CD14-positive monocyte (primary cell): ENCODE measurements around the gene MOB1B. TPM values are rescaled to one million over a fixed set of nuclear protein-coding genes. Genes with fewer than 3 reads are reported as not detected.

Source experiments
- DNase-seq, 3 donors: peaks; one replicate each; pipeline ENCODE4 v3.0.0-alpha.2; 2011 to 2022
- H2AFZ ChIP-seq: 2 replicates; pipeline ENCODE4 v1.6.0; 2012; ENCODE audit warnings: mild to moderate bottlenecking, low read depth, low read length, inconsistent platforms; ENCODE audit not compliant: insufficient read depth, poor library complexity, severe bottlenecking
- H3K27ac ChIP-seq, 2 donors: 1 replicate in 1 of 2; 2 replicates in 1 of 2; pipeline ENCODE4 v1.5.1; 2012 to 2013; ENCODE audit warnings: low read length in 2 of 2, control low read depth in 1 of 2, inconsistent platforms in 1 of 2, low read depth in 1 of 2, mild to moderate bottlenecking in 1 of 2
- H3K27me3 ChIP-seq, 2 donors: one replicate each; pipeline versions ENCODE4 v1.6.0 to v1.6.1; 2011 to 2013; ENCODE audit warnings: low read length in 2 of 2; ENCODE audit not compliant: control insufficient read depth in 2 of 2, insufficient read depth in 2 of 2
- H3K36me3 ChIP-seq, 2 donors: replicated peaks in 1 of 2; 1 replicate in 1 of 2; 2 replicates in 1 of 2; pipeline versions ENCODE4 v1.5.1 to v1.6.1; 2012 to 2013; ENCODE audit warnings: low read length in 2 of 2, control low read depth in 1 of 2, inconsistent platforms in 1 of 2, mild to moderate bottlenecking in 1 of 2; ENCODE audit not compliant: insufficient read depth in 2 of 2, control insufficient read depth in 1 of 2
- H3K4me1 ChIP-seq, 2 donors: 1 replicate in 1 of 2; 2 replicates in 1 of 2; pipeline versions ENCODE4 v1.5.1 to v1.6.1; 2012 to 2013; ENCODE audit warnings: low read length in 2 of 2, control low read depth in 1 of 2, inconsistent platforms in 1 of 2, mild to moderate bottlenecking in 1 of 2, moderate library complexity in 1 of 2; ENCODE audit not compliant: insufficient read depth in 2 of 2, control insufficient read depth in 1 of 2
- H3K4me2 ChIP-seq: replicated peaks from 2 replicates; pipeline ENCODE3; 2012; ENCODE audit warnings: low read length, moderate library complexity, mild to moderate bottlenecking; ENCODE audit not compliant: poor library complexity, severe bottlenecking; ENCODE audit errors: extremely low read depth
- H3K4me3 ChIP-seq, 3 experiments: fragments of 200-600 bp in 1 of 3; sonication (generic) in 1 of 3; replicated peaks in 1 of 3; 1 replicate in 2 of 3; 2 replicates in 1 of 3; pipeline ENCODE4 v1.5.1; 2011 to 2013; ENCODE audit warnings: low read length in 3 of 3, mild to moderate bottlenecking in 3 of 3, control low read depth in 2 of 3, low read depth in 2 of 3, inconsistent platforms in 1 of 3, moderate library complexity in 1 of 3
- H3K79me2 ChIP-seq: 2 replicates; pipeline ENCODE4 v1.6.0; 2012; ENCODE audit warnings: mild to moderate bottlenecking, control low read depth, inconsistent platforms, low read length, moderate library complexity; ENCODE audit not compliant: insufficient read depth
- H3K9ac ChIP-seq: 2 replicates; pipeline ENCODE4 v1.6.0; 2017; ENCODE audit warnings: low read length, mild to moderate bottlenecking; ENCODE audit not compliant: insufficient read depth, poor library complexity, severe bottlenecking
- H3K9me3 ChIP-seq, 2 donors: replicated peaks in 1 of 2; 1 replicate in 1 of 2; 2 replicates in 1 of 2; pipeline versions ENCODE4 v1.5.1 to v1.6.1; 2012 to 2013; ENCODE audit warnings: low read length in 2 of 2, control low read depth in 1 of 2; ENCODE audit not compliant: control insufficient read depth in 1 of 2, insufficient read depth in 1 of 2
- H4K20me1 ChIP-seq: 2 replicates; pipeline ENCODE4 v1.6.0; 2012; ENCODE audit warnings: mild to moderate bottlenecking, low read length, control low read depth, moderate library complexity; ENCODE audit not compliant: insufficient read depth
- H3K27ac Mint-ChIP-seq, 7 donors: one replicate each; pipeline ENCODE4 v1.8.0; 2020; ENCODE audit warnings: mild to moderate bottlenecking in 7 of 7, mixed read lengths in 7 of 7, moderate library complexity in 6 of 7, inconsistent platforms in 2 of 7
- H3K27me3 Mint-ChIP-seq, 3 donors: one replicate each; pipeline ENCODE4 v1.8.0; 2021 to 2022; ENCODE audit warnings: low read depth in 3 of 3, mild to moderate bottlenecking in 3 of 3, mixed read lengths in 3 of 3, moderate library complexity in 3 of 3, inconsistent platforms in 1 of 3
- H3K36me3 Mint-ChIP-seq, 2 donors: one replicate each; pipeline ENCODE4 v1.8.0; 2020; ENCODE audit warnings: mixed read lengths in 2 of 2, inconsistent platforms in 1 of 2, mild to moderate bottlenecking in 1 of 2
- H3K4me1 Mint-ChIP-seq: one replicate; pipeline ENCODE4 v1.8.0; 2020; ENCODE audit warnings: mild to moderate bottlenecking, mixed read lengths
- H3K4me3 Mint-ChIP-seq, 2 donors: one replicate each; pipeline ENCODE4 v1.8.0; 2020; ENCODE audit warnings: mild to moderate bottlenecking in 2 of 2, mixed read lengths in 2 of 2, moderate library complexity in 1 of 2
- H3K9me3 Mint-ChIP-seq, 7 donors: one replicate each; pipeline ENCODE4 v1.8.0; 2020 to 2022; ENCODE audit warnings: mixed read lengths in 7 of 7, mild to moderate bottlenecking in 6 of 7, moderate library complexity in 6 of 7, inconsistent platforms in 2 of 7
- CTCF ChIP-seq: fragments of 200-600 bp; IDR thresholded peaks from one replicate; pipeline ENCODE4 v1.8.0; 2022; ENCODE audit warnings: antibody characterized with exemption, mild to moderate bottlenecking
- WGBS: methylation state at CpG from one replicate; pipeline ENCODE4 v1.1.5; 2013; ENCODE audit warnings: missing lambda C conversion rate; ENCODE audit not compliant: insufficient coverage; 5-methylcytosine and 5-hydroxymethylcytosine counted together
- intact Hi-C, 2 donors: fragments of 100-400 bp; cut with micrococcal nuclease; formaldehyde crosslinking; loops; one replicate each; pipeline versions ENCODE4 v1.15.0 to v1.15.1; 2023
- polyA plus RNA-seq, 3 donors: library from polyadenylated mRNA; depleted of rRNA in 1 of 3; unstranded in 2 of 3; stranded (reverse) in 1 of 3; fragments of 300-500 nt in 2 of 3; fragments of >200 nt in 1 of 3; fragmentation: Illumina TruSeq in 2 of 3; gene quantifications; 1 replicate in 2 of 3; 2 replicates in 1 of 3; pipeline ENCODE4 v1.2.3, GENCODE V29; 2012 to 2021

Gene MOB1B
- polyA plus RNA-seq, 3 donors = 3.9 to 10.7 (median 7.0) TPM

GRCh38 chr4:70976252-70976651 lies 74.1 kb downstream of the MOB1B start:
- H3K27me3 Mint-ChIP-seq = peaks cover 0 to 2% (median 0%) of the 10 kb centered on the region in 3 donors
- no peaks in the 10 kb centered on the region for H4K20me1 ChIP-seq
- TF ChIP-seq CTCF = no peak
- H3K27ac ChIP-seq = no peak overlapping the region
- H3K36me3 ChIP-seq = peaks cover 11 to 41% of the 10 kb centered on the region in 2 donors
- peak overlapping the region in 1 of 7 donors; percentile 22 for H3K27ac Mint-ChIP-seq
- H3K9me3 Mint-ChIP-seq = no peaks in the 10 kb centered on the region
- H3K4me1 ChIP-seq = peaks cover 15 to 29% of the 10 kb centered on the region in 2 donors
- intact Hi-C loops = no loop called here
- no peak overlapping the region for H3K4me3 Mint-ChIP-seq
- H3K79me2 ChIP-seq = no peaks in the 10 kb centered on the region
- peaks cover 31% of the 10 kb centered on the region for H3K4me1 Mint-ChIP-seq
- H2AFZ ChIP-seq = no peak overlapping the region
- no CpG with 5 or more reads among the region's 3 CpGs for WGBS
- no peak overlapping the region for H3K4me3 ChIP-seq
- H3K9ac ChIP-seq = no peak overlapping the region
- DNase-seq = no peak
- no peaks in the 10 kb centered on the region for H3K27me3 ChIP-seq
- no peak overlapping the region for H3K4me2 ChIP-seq
- no peaks in the 10 kb centered on the region for H3K9me3 ChIP-seq
- peaks cover 50 to 61% of the 10 kb centered on the region in 2 donors for H3K36me3 Mint-ChIP-seq

GRCh38 chr4:70979445-70980008 lies 77.4 kb downstream of the MOB1B start:
- Histone ChIP-seq H3K79me2 (no peaks in the 10 kb centered on the region), H3K9ac (no peak overlapping the region), H3K4me1 (peaks cover 15 to 22% of the 10 kb centered on the region in 2 donors), H3K9me3 (no peaks in the 10 kb centered on the region), H2AFZ (peak overlapping the region; percentile 24), H3K27me3 (no peaks in the 10 kb centered on the region), H4K20me1 (no peaks in the 10 kb centered on the region), H3K4me3 (no peak overlapping the region), H3K27ac (peak overlapping the region in 1 of 2 donors; percentile 57), H3K4me2 (no peak overlapping the region), H3K36me3 (peaks cover 11 to 47% of the 10 kb centered on the region in 2 donors)
- H3K27me3 Mint-ChIP-seq = peaks cover 0 to 2% (median 0%) of the 10 kb centered on the region in 3 donors
- no peak for TF ChIP-seq CTCF
- no peak overlapping the region for H3K4me3 Mint-ChIP-seq
- peak overlapping the region in 6 of 7 donors; percentile 35 to 77 (median 68) for H3K27ac Mint-ChIP-seq
- peak; percentile 10 to 40 (median 12) for DNase-seq
- H3K36me3 Mint-ChIP-seq = peaks cover 49% of the 10 kb centered on the region in 2 donors
- H3K4me1 Mint-ChIP-seq = peaks cover 21% of the 10 kb centered on the region
- intact Hi-C loops = no loop called here
- WGBS = no CpG with 5 or more reads among the region's 1 CpG
- H3K9me3 Mint-ChIP-seq = no peaks in the 10 kb centered on the region
